ENCODE measurements around the gene RASSF10.
"Not testable (repeated sequence)": the region's sequence is repeated elsewhere in the genome, so short reads cannot be mapped to it uniquely, and the experiment has no call there.

Gene RASSF10

DNA sequence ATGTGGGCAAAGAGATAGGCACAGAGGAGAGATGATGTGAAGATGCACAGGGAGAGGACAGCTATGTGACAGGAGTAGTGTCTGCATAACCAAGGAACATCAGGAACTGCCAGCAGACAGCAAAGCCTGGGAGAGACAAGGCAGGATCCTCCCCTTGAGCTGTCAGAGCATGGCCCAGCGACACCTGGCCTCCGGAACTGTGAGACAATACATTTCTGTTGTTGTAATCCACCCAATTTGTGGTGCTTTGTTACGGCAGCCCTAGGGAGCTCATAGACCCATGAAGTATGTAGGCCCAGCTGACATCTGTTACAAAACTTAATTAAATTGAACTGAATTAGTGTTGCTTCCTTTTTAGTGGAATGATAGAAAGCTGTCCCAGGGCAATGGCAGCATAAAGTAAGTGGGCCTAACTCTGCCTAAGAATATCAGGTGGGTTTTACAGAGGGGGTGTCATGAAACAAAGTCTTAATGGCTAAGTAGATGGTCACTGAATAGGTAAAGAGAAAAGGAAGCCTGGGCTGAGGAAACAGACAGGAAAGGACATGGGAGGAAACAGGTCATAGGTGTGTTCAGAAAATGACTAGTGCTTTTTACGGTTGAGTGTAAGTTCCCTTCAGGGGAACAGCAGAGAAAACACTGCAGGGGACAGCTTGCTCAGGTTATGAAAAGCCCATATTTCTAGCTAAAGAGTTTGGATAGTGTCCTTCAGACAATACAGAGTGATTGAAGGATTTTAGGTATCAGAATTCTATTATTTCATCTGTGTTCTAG is 24.8 kb downstream of the RASSF10 start:
- no peak overlapping the region for H3K9ac ChIP-seq (ENCODE audit: low read length)
- H3K4me3 ChIP-seq (ENCODE audit: low read length) = no peak overlapping the region
- H3K4me1 ChIP-seq (ENCODE audit: control insufficient read depth, insufficient read depth, low read length) = peaks cover 10% of the 10 kb centered on the region
- H3K27me3 ChIP-seq (ENCODE audit: control insufficient read depth, insufficient read depth, low read length) = no peaks in the 10 kb centered on the region
- H3K36me3 ChIP-seq (ENCODE audit: control insufficient read depth, insufficient read depth, low read length) = no peaks in the 10 kb centered on the region
- H3K9me3 ChIP-seq (ENCODE audit: control insufficient read depth, low read length) = no peaks in the 10 kb centered on the region

DNA sequence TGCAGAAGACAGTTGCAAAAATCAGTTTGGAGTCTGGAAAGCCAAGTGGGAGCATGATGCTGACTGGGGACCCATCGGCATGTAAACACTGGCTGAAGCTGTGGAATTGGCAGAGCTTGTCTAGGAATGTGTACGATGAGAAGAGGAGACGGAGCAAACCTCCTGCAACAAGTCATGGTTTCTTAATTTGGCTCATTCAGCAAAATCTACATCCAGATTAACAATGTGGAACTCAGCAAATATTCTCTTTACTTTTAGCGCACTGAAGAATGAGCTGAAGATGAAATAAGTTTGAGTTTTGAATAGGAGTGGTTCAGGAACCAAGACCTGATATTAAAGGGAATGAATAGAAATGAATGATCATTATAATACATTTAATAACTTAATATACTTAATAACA is 26.6 kb downstream of the RASSF10 start:
- H3K9me3 ChIP-seq (ENCODE audit: control insufficient read depth, low read length) = no peaks in the 10 kb centered on the region
- H3K27me3 ChIP-seq (ENCODE audit: control insufficient read depth, insufficient read depth, low read length) = no peaks in the 10 kb centered on the region
- H3K4me3 ChIP-seq (ENCODE audit: low read length) = no peak overlapping the region
- no peaks in the 10 kb centered on the region for H3K36me3 ChIP-seq (ENCODE audit: control insufficient read depth, insufficient read depth, low read length)
- no peak overlapping the region for H3K9ac ChIP-seq (ENCODE audit: low read length)
- H3K4me1 ChIP-seq (ENCODE audit: control insufficient read depth, insufficient read depth, low read length) = peaks cover 4% of the 10 kb centered on the region

DNA sequence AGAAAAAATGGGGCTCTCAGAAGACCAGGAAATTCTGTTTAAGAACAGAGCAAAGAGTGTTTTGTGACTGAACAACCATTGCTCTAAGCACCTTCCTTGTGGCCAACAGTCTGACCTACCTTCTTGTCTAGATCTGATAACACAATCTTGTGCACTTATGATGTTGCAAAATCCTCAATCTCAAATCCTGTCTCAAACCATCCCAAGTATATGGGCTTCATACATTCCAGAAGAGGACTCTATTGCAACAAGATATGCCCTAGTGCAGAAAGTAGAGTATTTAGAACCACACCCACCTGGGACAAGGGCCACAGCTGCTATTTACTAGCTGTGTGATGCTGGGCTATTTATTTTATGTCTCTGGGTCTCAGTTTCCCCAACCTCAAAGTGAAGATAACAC is 27.1 kb downstream of the RASSF10 start:
- H3K9ac ChIP-seq (ENCODE audit: low read length) = no peak overlapping the region
- H3K4me1 ChIP-seq (ENCODE audit: control insufficient read depth, insufficient read depth, low read length) = no peaks in the 10 kb centered on the region
- no peak overlapping the region for H3K4me3 ChIP-seq (ENCODE audit: low read length)
- no peaks in the 10 kb centered on the region for H3K27me3 ChIP-seq (ENCODE audit: control insufficient read depth, insufficient read depth, low read length)
- H3K36me3 ChIP-seq (ENCODE audit: control insufficient read depth, insufficient read depth, low read length) = no peaks in the 10 kb centered on the region
- H3K9me3 ChIP-seq (ENCODE audit: control insufficient read depth, low read length) = no peaks in the 10 kb centered on the region

DNA sequence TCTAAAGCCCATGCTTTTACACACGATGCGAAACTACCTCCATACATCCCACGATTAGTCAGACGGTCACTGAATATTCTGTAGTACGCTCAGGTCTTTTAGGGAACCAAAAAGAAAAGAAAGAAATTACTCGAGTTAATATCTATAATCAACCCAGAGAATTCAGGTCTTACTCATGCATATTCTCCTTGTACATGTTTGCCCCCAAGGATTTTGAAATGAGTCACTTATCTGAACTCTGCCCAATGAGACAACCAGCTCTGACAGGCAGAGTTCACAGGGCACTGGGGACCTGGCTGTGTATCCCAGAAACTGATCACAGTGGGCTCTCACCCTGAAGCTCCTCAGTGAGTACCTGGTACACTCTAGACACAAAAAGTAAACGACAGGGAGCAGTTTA is 29.2 kb downstream of the RASSF10 start:
- H3K4me3 ChIP-seq (ENCODE audit: low read length) = no peak overlapping the region
- H3K9me3 ChIP-seq (ENCODE audit: control insufficient read depth, low read length) = no peaks in the 10 kb centered on the region
- H3K27me3 ChIP-seq (ENCODE audit: control insufficient read depth, insufficient read depth, low read length) = no peaks in the 10 kb centered on the region
- H3K4me1 ChIP-seq (ENCODE audit: control insufficient read depth, insufficient read depth, low read length) = peaks cover 5% of the 10 kb centered on the region
- H3K9ac ChIP-seq (ENCODE audit: low read length) = no peak overlapping the region
- no peaks in the 10 kb centered on the region for H3K36me3 ChIP-seq (ENCODE audit: control insufficient read depth, insufficient read depth, low read length)

DNA sequence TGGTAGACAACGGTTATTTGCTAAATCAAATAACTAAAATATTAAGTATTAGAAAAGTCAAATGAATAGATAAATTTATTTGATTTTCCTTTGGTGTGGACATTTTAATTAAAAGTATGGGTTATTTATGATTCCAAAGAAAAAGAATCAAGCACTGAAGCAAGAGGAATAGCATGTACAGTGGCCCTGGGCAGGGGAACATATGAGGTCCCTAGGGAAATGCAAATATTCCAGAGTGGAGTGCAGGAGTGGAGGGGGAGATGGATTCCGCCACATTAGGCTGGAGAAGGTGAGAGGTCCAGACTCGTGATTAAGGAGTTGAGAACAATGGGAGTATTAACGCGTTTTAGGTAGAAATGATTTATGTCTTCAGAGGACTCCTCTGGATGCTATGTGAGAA is 30.0 kb downstream of the RASSF10 start:
- Histone ChIP-seq H3K9ac (ENCODE audit: low read length) (no peak overlapping the region), H3K9me3 (ENCODE audit: control insufficient read depth, low read length) (no peaks in the 10 kb centered on the region), H3K36me3 (ENCODE audit: control insufficient read depth, insufficient read depth, low read length) (no peaks in the 10 kb centered on the region), H3K4me3 (ENCODE audit: low read length) (no peak overlapping the region), H3K4me1 (ENCODE audit: control insufficient read depth, insufficient read depth, low read length) (peaks cover 7% of the 10 kb centered on the region), H3K27me3 (ENCODE audit: control insufficient read depth, insufficient read depth, low read length) (no peaks in the 10 kb centered on the region)

DNA sequence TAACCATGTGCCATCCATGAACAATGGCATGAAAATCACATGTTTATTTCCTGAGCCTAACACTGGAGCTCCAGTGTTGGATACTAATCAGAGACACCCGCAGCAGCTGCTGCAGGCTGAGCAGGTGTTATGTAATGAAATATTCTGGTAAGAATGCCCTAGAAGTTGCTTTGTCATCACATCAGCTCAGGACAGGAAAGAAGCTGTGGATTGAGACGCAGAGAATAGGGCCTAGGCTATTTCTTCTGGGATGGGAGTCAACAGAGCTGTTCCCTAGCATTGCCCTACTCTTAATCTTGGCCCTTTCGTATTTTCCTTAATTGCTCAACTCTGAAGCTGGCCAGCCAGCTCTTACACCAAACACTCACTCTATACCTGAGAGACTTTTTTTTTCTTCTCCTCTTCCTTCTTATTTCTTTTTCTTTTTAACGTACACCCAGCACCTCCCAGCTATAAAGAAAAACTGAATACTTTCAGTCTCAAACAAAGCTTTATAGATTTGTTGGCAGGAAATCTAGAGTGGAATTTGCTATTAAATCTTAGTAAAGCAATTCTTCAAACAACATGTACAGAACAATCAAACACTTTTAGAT is 31.9 kb downstream of the RASSF10 start:
- Histone ChIP-seq H3K36me3 (ENCODE audit: control insufficient read depth, insufficient read depth, low read length) (no peaks in the 10 kb centered on the region), H3K4me1 (ENCODE audit: control insufficient read depth, insufficient read depth, low read length) (peaks cover 7% of the 10 kb centered on the region), H3K9me3 (ENCODE audit: control insufficient read depth, low read length) (no peaks in the 10 kb centered on the region), H3K27me3 (ENCODE audit: control insufficient read depth, insufficient read depth, low read length) (no peaks in the 10 kb centered on the region), H3K4me3 (ENCODE audit: low read length) (no peak overlapping the region), H3K9ac (ENCODE audit: low read length) (no peak overlapping the region)

DNA sequence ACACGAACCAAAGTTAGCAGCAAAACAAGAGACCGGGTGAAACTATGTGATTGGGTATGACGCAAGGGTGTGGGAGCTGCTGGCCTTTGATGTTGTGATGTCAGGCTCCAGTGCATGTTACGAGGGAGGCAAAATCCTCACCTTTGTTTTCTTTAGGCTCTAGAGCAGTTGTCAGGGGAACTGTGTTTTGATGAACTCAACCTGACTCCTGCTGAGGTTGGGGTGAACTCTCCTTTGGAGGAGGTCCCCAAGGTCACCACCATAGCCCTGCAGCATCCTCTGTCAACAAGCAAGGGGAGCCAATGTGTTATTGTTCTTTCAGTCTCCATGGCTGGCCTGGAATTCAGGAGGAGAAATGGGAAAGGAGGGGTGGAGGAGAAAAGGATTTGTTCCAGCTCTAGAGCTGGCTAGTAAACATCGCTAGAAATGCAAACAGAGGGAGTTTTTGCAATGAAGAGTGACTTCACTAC is 33.8 kb downstream of the RASSF10 start:
- H3K9ac ChIP-seq (ENCODE audit: low read length) = no peak overlapping the region
- H3K27me3 ChIP-seq (ENCODE audit: control insufficient read depth, insufficient read depth, low read length) = no peaks in the 10 kb centered on the region
- H3K4me1 ChIP-seq (ENCODE audit: control insufficient read depth, insufficient read depth, low read length) = peaks cover 7% of the 10 kb centered on the region
- H3K9me3 ChIP-seq (ENCODE audit: control insufficient read depth, low read length) = no peaks in the 10 kb centered on the region
- no peak overlapping the region for H3K4me3 ChIP-seq (ENCODE audit: low read length)
- no peaks in the 10 kb centered on the region for H3K36me3 ChIP-seq (ENCODE audit: control insufficient read depth, insufficient read depth, low read length)

DNA sequence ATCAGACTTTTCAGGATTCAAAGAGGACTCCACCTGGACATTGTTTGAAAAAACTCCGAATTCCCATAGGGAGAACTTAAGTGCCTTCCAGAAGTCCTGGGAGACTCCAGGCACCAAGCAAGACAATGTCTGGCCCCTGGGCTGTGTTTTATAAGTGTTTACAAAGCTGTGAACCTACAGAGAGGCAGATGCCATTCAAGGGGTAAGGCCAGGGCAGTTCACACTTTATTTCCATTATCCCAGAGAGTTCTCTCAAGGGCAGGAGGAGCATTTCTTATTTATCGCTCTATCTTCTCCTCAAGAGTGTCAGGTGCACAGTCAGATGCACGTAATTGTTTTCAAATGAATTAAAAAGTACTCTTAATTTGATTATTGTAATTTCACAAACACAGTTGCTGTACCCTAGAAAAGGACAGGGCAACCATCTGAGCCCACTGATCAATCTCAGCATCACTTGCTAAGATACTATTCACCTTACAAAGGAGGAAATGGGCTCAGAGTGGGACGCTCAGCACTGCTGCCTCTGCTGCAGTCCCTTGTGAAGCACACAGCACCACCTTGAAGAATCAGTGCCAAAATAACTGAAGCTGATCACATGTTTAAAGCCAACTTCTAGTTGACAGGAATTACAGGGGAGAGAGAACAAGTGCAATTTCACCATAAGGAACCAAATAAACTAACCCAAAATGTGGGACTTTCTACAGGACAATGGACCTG is 35.0 kb downstream of the RASSF10 start:
- Histone ChIP-seq H3K4me1 (ENCODE audit: control insufficient read depth, insufficient read depth, low read length) (peaks cover 7% of the 10 kb centered on the region), H3K9me3 (ENCODE audit: control insufficient read depth, low read length) (no peaks in the 10 kb centered on the region), H3K9ac (ENCODE audit: low read length) (no peak overlapping the region), H3K4me3 (ENCODE audit: low read length) (no peak overlapping the region), H3K36me3 (ENCODE audit: control insufficient read depth, insufficient read depth, low read length) (no peaks in the 10 kb centered on the region), H3K27me3 (ENCODE audit: control insufficient read depth, insufficient read depth, low read length) (no peaks in the 10 kb centered on the region)

DNA sequence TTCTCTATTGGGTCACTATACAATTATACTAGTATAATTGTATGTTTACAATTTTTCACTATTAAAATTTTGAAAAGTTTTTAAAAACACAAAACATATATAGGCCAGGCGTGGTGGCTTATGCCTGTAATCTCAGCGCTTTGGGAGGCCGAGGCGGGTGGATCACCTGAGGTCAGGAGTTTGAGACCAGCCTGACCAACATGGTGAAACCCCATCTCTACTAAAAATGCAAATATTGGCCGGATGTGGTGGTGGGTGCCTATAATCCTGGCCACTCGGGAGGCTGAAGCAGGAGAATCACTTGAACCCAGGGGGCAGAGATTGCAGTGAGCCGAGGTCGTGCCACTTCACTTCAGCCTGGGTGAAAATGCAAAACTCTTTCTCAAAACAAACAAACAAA is 36.0 kb downstream of the RASSF10 start:
- H3K36me3 ChIP-seq (ENCODE audit: control insufficient read depth, insufficient read depth, low read length); H3K9me3 ChIP-seq (ENCODE audit: control insufficient read depth, low read length); H3K9ac ChIP-seq (ENCODE audit: low read length); H3K4me3 ChIP-seq (ENCODE audit: low read length); H3K27me3 ChIP-seq (ENCODE audit: control insufficient read depth, insufficient read depth, low read length); H3K4me1 ChIP-seq (ENCODE audit: control insufficient read depth, insufficient read depth, low read length): not testable (repeated sequence)

DNA sequence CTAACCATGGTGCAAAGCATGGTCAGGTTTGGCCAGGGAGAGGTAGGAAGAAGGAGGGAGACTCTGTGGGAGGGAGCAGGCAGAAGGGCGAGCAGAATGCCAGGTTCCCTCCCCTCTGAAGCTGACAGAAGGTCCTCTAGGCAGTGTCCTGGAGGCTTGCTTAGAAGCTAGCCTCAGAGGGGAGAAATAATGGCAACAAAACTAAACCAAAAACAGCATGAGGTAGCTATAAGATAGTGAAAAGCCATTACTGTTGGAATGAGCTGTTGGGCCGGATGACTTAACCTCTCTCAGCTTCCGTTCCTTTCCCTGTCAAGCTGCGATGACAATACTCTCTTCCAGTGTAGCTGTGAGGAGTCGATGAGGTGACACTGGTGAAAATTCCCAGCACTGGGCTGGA is 36.6 kb downstream of the RASSF10 start:
- H3K4me1 ChIP-seq (ENCODE audit: control insufficient read depth, insufficient read depth, low read length) = peaks cover 7% of the 10 kb centered on the region
- H3K9me3 ChIP-seq (ENCODE audit: control insufficient read depth, low read length) = no peaks in the 10 kb centered on the region
- no peak overlapping the region for H3K9ac ChIP-seq (ENCODE audit: low read length)
- H3K27me3 ChIP-seq (ENCODE audit: control insufficient read depth, insufficient read depth, low read length) = no peaks in the 10 kb centered on the region
- H3K36me3 ChIP-seq (ENCODE audit: control insufficient read depth, insufficient read depth, low read length) = no peaks in the 10 kb centered on the region
- no peak overlapping the region for H3K4me3 ChIP-seq (ENCODE audit: low read length)

DNA sequence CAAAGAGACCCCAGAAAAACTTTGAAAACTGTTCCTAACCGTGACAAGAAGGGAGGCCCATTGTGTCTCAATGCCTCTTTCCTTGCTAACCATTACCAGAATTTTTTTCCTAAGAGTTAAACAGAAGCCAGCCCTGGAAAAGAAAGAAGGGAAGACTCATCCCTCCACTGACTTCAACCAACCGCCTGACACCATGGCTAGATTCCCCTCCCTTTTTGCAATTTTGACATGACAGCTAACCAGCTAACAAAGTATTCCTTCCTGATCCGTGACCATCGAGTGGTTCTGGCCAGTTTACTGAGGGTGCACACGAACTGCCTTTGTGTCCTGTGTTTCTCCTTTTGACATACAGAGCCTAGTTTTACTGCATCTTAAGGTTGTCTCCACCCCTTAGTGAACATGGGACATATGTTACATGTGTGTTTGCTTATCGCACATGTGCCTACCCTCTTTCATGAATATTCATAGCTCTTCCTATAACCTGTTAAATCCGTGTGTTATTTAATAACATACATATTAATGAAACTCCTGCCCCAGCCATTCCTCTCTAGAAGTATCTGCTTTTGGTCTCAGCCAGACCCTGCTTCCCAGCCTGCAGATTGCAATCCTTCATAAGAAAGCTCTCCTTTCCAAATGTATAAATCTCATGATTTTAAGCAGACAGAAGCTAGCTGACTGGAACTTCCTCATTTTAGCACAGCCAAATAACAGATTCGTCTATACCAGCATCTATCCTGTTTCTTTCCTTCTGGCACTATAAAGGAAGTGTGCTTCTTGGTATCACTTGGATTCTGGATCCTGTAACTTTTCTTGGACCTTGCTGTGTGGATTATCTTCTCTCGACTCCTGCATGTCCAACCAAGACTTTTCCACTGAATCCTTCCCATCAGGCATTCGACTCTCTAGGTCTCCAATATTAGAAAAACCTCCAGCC is 37.8 kb downstream of the RASSF10 start:
- no peak overlapping the region for H3K4me3 ChIP-seq (ENCODE audit: low read length)
- no peak overlapping the region for H3K9ac ChIP-seq (ENCODE audit: low read length)
- H3K36me3 ChIP-seq (ENCODE audit: control insufficient read depth, insufficient read depth, low read length) = no peaks in the 10 kb centered on the region
- no peaks in the 10 kb centered on the region for H3K27me3 ChIP-seq (ENCODE audit: control insufficient read depth, insufficient read depth, low read length)
- H3K4me1 ChIP-seq (ENCODE audit: control insufficient read depth, insufficient read depth, low read length) = peaks cover 10% of the 10 kb centered on the region
- H3K9me3 ChIP-seq (ENCODE audit: control insufficient read depth, low read length) = no peaks in the 10 kb centered on the region
